DOHH2 (cell line): Measurements from ENCODE around the gene FIGNL1.

ENCODE experiments used
- H3F3A ChIP-seq: fragments of 200-600 bp; sonication (generic), shearing (Covaris generic); 2 replicates; pipeline ENCODE4 v1.6.0; 2016; ENCODE audit warnings: antibody characterized with exemption, mild to moderate bottlenecking; ENCODE audit not compliant: control insufficient read depth, insufficient read depth
- H3K27ac ChIP-seq: fragments of 200-600 bp; sonication (generic); 2 replicates; pipeline ENCODE4 v1.5.1; 2014; ENCODE audit warnings: low read depth, mild to moderate bottlenecking, low read length, moderate library complexity
- H3K27me3 ChIP-seq: fragments of 200-600 bp; sonication (generic); 2 replicates; pipeline ENCODE4 v1.6.1; 2014; ENCODE audit warnings: mild to moderate bottlenecking, low read length, mixed read lengths; ENCODE audit not compliant: control insufficient read depth
- H3K36me3 ChIP-seq: fragments of 200-600 bp; sonication (generic); 2 replicates; pipeline ENCODE4 v1.6.1; 2014; ENCODE audit warnings: mild to moderate bottlenecking, low read length, moderate library complexity, mixed read lengths; ENCODE audit not compliant: control insufficient read depth
- H3K4me1 ChIP-seq: fragments of 200-600 bp; sonication (generic); 2 replicates; pipeline ENCODE4 v1.6.1; 2014; ENCODE audit warnings: mild to moderate bottlenecking, low read length, mixed read lengths; ENCODE audit not compliant: control insufficient read depth
- H3K4me2 ChIP-seq: fragments of 200-600 bp; sonication (generic); 2 replicates; pipeline ENCODE4 v1.6.0; 2014; ENCODE audit warnings: mild to moderate bottlenecking, low read length, moderate library complexity
- H3K4me3 ChIP-seq: fragments of 200-600 bp; sonication (generic); 2 replicates; pipeline ENCODE4 v1.5.1; 2014; ENCODE audit warnings: mild to moderate bottlenecking, low read length, mixed read lengths
- H3K79me2 ChIP-seq: fragments of 200-600 bp; sonication (generic); 2 replicates; pipeline ENCODE4 v1.6.1; 2014; ENCODE audit warnings: mild to moderate bottlenecking, low read length, mixed read lengths; ENCODE audit not compliant: control insufficient read depth
- H3K9me2 ChIP-seq: fragments of 200-600 bp; sonication (generic); replicated peaks from 2 replicates; pipeline ENCODE4 v1.6.1; 2014; ENCODE audit warnings: mild to moderate bottlenecking, low read length, mixed read lengths; ENCODE audit not compliant: control insufficient read depth
- H3K9me3 ChIP-seq: fragments of 200-600 bp; sonication (generic); 2 replicates; pipeline ENCODE4 v1.6.1; 2014; ENCODE audit warnings: antibody characterized with exemption, low read length, mixed read lengths; ENCODE audit not compliant: control insufficient read depth, insufficient read depth
- H4K20me1 ChIP-seq: fragments of 200-600 bp; sonication (generic); 2 replicates; pipeline ENCODE4 v1.6.0; 2014; ENCODE audit warnings: low read depth, mild to moderate bottlenecking, antibody characterized with exemption, low read length, moderate library complexity; ENCODE audit not compliant: control insufficient read depth, insufficient read depth
- EZH2phosphoT487 ChIP-seq: fragments of 200-600 bp; sonication (generic); IDR thresholded peaks from 2 replicates; pipeline ENCODE4 v1.6.1; 2017; ENCODE audit warnings: borderline replicate concordance, mild to moderate bottlenecking, antibody characterized with exemption, low read length, moderate library complexity, mixed read lengths
- TF ChIP-seq, protein P1 (sequence below): fragments of 200-600 bp; sonication (generic); IDR thresholded peaks from one replicate; pipeline ENCODE4 v1.5.1; 2014; ENCODE audit warnings: antibody characterized with exemption, mild to moderate bottlenecking, low read depth, low read length; ENCODE audit not compliant: poor library complexity, severe bottlenecking

The FIGNL1 gene

DNA sequence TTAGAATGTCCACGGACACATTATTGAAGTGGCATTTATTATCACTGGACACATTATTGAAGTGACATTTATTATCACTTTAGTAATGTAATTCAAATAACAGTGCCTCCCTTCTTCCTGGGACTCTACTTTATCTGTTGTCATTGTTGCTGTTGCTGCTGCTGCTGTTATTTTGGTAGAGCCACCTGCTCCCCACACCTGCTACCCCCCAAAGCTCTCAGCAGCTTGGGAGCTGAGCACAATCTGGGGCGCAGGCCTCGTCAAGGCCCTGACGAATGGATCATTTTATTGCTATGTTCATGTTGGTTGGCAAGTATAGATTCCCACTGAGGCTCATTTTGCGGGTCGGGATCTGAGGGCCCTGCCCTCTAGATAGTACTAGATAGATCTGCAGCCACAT is 24.8 kb downstream of the FIGNL1 start:
- Histone ChIP-seq H3K4me3 (no peak overlapping the region), H3K79me2 (no peaks in the 10 kb centered on the region), H3K36me3 (no peaks in the 10 kb centered on the region), H3K9me2 (no peaks in the 10 kb centered on the region), H3K27me3 (no peaks in the 10 kb centered on the region), H3K4me1 (no peaks in the 10 kb centered on the region), H4K20me1 (no peaks in the 10 kb centered on the region), H3K9me3 (no peaks in the 10 kb centered on the region), H3K27ac (no peak overlapping the region), H3F3A (no peaks in the 10 kb centered on the region), H3K4me2 (no peak overlapping the region)
- TF ChIP-seq, protein P1, sequence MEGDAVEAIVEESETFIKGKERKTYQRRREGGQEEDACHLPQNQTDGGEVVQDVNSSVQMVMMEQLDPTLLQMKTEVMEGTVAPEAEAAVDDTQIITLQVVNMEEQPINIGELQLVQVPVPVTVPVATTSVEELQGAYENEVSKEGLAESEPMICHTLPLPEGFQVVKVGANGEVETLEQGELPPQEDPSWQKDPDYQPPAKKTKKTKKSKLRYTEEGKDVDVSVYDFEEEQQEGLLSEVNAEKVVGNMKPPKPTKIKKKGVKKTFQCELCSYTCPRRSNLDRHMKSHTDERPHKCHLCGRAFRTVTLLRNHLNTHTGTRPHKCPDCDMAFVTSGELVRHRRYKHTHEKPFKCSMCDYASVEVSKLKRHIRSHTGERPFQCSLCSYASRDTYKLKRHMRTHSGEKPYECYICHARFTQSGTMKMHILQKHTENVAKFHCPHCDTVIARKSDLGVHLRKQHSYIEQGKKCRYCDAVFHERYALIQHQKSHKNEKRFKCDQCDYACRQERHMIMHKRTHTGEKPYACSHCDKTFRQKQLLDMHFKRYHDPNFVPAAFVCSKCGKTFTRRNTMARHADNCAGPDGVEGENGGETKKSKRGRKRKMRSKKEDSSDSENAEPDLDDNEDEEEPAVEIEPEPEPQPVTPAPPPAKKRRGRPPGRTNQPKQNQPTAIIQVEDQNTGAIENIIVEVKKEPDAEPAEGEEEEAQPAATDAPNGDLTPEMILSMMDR, result no peak

DNA sequence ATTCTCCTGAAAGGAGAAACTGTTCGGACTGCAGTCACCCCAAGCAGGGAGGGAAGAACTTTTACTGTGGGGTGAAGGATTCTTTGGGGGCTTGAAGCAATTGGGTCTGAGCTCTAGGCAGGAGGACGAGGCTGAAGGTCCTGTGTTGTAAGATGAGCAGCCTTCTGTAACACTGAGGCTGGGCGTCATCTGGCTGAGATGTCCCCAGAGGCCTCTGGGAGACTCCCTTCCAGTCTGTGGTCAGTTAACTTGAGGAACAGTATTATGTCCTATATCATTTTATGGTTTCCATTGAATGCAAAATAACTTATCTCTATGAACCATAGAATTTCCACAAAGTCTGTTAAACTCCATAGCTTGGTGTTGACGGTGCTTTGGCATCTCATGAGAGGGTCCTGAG is 26.3 kb downstream of the FIGNL1 start:
- Histone ChIP-seq H3K27ac (no peak overlapping the region), H3K4me3 (no peak overlapping the region), H3K27me3 (no peaks in the 10 kb centered on the region), H3K9me2 (no peaks in the 10 kb centered on the region), H4K20me1 (no peaks in the 10 kb centered on the region), H3K9me3 (no peaks in the 10 kb centered on the region), H3K4me2 (no peak overlapping the region), H3K79me2 (no peaks in the 10 kb centered on the region), H3F3A (no peaks in the 10 kb centered on the region), H3K4me1 (no peaks in the 10 kb centered on the region), H3K36me3 (no peaks in the 10 kb centered on the region)
- TF ChIP-seq EZH2phosphoT487, result no peak

DNA sequence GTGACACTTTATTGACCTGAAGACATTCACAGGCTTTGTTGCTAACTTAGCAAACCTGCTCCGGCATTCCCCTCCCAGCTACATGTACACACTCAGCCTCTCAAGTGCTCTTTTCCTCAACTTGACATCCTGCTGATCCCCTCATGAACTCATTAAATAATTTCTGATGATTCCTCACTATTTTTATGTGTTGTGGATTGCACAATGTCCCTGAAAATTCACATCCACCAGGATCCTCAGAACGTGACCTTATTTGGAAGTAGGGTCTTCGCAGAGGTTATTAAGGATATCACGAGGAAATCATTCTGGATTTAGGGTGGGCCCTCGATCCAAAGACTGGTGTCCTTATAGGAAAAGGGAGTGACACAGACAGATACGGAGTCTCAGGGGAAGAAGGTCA is 27.3 kb downstream of the FIGNL1 start:
- no peaks in the 10 kb centered on the region for H3K27me3 ChIP-seq
- no peaks in the 10 kb centered on the region for H3K36me3 ChIP-seq
- H3K4me1 ChIP-seq, result 0 out of 2 replicates have a peak, but pooled peaks cover 3% of the 10 kb centered on the region
- H3K79me2 ChIP-seq, result no peaks in the 10 kb centered on the region
- TF ChIP-seq, protein P1, result no peak
- TF ChIP-seq EZH2phosphoT487, result no peak
- no peaks in the 10 kb centered on the region for H3K9me3 ChIP-seq
- H3K9me2 ChIP-seq, result no peaks in the 10 kb centered on the region
- H3K4me3 ChIP-seq, result no peak overlapping the region
- H3K4me2 ChIP-seq, result no peak overlapping the region
- no peaks in the 10 kb centered on the region for H4K20me1 ChIP-seq
- no peak overlapping the region for H3K27ac ChIP-seq
- no peaks in the 10 kb centered on the region for H3F3A ChIP-seq

DNA sequence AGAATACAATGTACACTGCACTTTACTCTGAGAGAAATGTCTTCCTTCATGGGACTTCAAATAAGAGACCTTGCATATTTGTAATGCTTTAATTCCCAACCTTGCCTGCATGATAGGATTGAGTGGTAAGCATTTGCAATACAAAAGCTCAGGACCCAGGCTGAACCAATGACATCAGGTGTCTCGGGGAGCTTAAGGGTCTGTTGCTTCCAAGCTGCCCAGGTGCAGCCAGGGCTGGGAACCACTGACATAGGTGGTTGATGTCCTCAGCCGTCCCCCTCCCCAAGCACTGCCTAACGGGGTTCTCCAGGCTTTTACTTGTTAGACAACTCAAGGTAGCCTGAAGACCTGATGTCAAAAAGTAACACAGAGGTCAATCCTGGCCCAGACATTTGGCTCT is 29.1 kb downstream of the FIGNL1 start:
- Histone ChIP-seq H4K20me1 (no peaks in the 10 kb centered on the region), H3K9me3 (no peaks in the 10 kb centered on the region), H3K27me3 (no peaks in the 10 kb centered on the region), H3F3A (no peaks in the 10 kb centered on the region), H3K4me3 (no peak overlapping the region), H3K27ac (no peak overlapping the region), H3K79me2 (no peaks in the 10 kb centered on the region), H3K4me1 (peaks cover 19% of the 10 kb centered on the region), H3K4me2 (no peak overlapping the region), H3K36me3 (no peaks in the 10 kb centered on the region), H3K9me2 (no peaks in the 10 kb centered on the region)
- TF ChIP-seq, protein P1, result no peak
- no peak for TF ChIP-seq EZH2phosphoT487
